ENCODE results near the gene PSMD8. TPM values are rescaled to one million over a fixed set of nuclear protein-coding genes. Genes with fewer than 3 reads are reported as not detected.

Gene PSMD8
- total RNA-seq, 1 experiment from 2014 or later, result 367 TPM

DNA sequence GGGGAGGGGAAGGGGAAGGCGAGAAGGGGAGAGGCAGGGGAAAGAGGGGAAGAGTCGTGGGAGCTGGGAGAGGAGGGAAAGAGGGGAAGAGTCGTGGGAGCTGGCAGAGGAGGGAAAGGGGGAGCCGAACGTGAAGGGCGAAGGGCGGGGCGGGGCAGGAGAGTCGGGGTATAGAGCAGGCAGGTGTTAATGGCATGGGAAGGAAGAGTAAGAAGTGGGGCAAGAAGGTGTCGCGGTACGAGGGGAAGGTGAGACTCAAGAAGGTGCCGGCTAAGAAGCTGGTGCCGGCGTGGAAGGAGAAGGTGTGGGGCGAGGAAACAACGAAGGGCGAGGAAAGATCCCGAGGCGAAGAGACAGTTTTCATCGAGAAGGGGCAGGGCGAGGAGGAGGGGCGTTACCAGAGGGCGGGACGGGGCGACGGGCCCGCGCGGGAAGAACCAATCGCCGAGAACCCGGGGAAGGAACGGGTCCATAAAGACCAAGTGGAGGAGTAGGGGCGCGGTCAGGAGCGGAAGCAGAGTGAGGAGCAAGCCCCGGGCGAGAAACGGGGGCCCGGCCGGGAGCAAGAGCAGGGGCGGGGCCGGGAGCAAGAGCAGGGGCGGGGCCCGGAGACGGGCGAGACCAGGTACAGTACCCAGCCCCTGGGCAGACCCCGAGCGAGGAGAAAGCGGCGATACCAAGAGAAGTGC lies 38.3 kb upstream of the PSMD8 start:
- Histone ChIP-seq H3K4me3 (ENCODE audit: low read length) (peak overlapping the region; percentile 91), H3K27me3 (ENCODE audit: low read length) (no peaks in the 10 kb centered on the region), H3F3A (ENCODE audit: low read length, unreplicated experiment) (no peaks in the 10 kb centered on the region), H4K20me1 (ENCODE audit: low read length) (no peaks in the 10 kb centered on the region), H3K4me2 (ENCODE audit: low read length) (peak overlapping the region; percentile 98), H3K9ac (ENCODE audit: low read length) (peak overlapping the region; percentile 72), H3K4me1 (ENCODE audit: insufficient read depth, low read length) (peaks cover 4% of the 10 kb centered on the region; the same call in 1 of the 2 replicates), H3K36me3 (ENCODE audit: low read depth, low read length) (no peaks in the 10 kb centered on the region), H2AFZ (ENCODE audit: low read length) (peak overlapping the region; percentile 96), H3K27ac (ENCODE audit: low read length) (peak overlapping the region; percentile 64), H3K79me2 (ENCODE audit: low read length) (no peaks in the 10 kb centered on the region), H3K9me2 (replicated peaks; ENCODE audit: low read length) (no peaks in the 10 kb centered on the region), H3K9me3 (ENCODE audit: low read length) (no peaks in the 10 kb centered on the region)
- TF ChIP-seq EZH2 (IDR thresholded peaks at IDR 0.05; ENCODE audit: low read length, unreplicated experiment) (no peak), EZH2phosphoT487 (IDR thresholded peaks at IDR 0.05; ENCODE audit: borderline replicate concordance, low read length) (no peak)
- TF ChIP-seq, protein P1, sequence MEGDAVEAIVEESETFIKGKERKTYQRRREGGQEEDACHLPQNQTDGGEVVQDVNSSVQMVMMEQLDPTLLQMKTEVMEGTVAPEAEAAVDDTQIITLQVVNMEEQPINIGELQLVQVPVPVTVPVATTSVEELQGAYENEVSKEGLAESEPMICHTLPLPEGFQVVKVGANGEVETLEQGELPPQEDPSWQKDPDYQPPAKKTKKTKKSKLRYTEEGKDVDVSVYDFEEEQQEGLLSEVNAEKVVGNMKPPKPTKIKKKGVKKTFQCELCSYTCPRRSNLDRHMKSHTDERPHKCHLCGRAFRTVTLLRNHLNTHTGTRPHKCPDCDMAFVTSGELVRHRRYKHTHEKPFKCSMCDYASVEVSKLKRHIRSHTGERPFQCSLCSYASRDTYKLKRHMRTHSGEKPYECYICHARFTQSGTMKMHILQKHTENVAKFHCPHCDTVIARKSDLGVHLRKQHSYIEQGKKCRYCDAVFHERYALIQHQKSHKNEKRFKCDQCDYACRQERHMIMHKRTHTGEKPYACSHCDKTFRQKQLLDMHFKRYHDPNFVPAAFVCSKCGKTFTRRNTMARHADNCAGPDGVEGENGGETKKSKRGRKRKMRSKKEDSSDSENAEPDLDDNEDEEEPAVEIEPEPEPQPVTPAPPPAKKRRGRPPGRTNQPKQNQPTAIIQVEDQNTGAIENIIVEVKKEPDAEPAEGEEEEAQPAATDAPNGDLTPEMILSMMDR (conservative IDR thresholded peaks at IDR 0.05; ENCODE audit: low read depth, low read length), result no peak
- DNase-seq, result peak; percentile 93
- POLR2A ChIA-PET (ENCODE audit: unreplicated experiment), result no interaction called here
- intact Hi-C loops (cut with micrococcal nuclease), result loop anchor here (1.0 to 5.0 kb wide), 4 partner anchors 31 to 93 kb away; partner anchors contain the start of genes C19orf33, GGN, PSMD8 and SPRED3
- BruUV-seq (replicated peaks), result no TSS peak
- peak; percentile 75 for ATAC-seq
- CTCF ChIA-PET, result interaction anchor here (0.6 to 0.7 kb wide), 4 partner anchors 48 to 528 kb away, joined by 3 to 8 read pairs (median 5); partner anchors contain the start of gene GGN

GRCh38 chr19:38336638-38337359 lies 37.6 kb upstream of the PSMD8 start:
- H3K79me2 ChIP-seq (ENCODE audit: low read length), result no peaks in the 10 kb centered on the region
- H3K9me3 ChIP-seq (ENCODE audit: low read length), result no peaks in the 10 kb centered on the region
- no peaks in the 10 kb centered on the region for H3K9me2 ChIP-seq (replicated peaks; ENCODE audit: low read length)
- TF ChIP-seq EZH2phosphoT487 (IDR thresholded peaks at IDR 0.05; ENCODE audit: borderline replicate concordance, low read length) (no peak), EZH2 (IDR thresholded peaks at IDR 0.05; ENCODE audit: low read length, unreplicated experiment) (no peak)
- TF ChIP-seq, protein P1 (conservative IDR thresholded peaks at IDR 0.05; ENCODE audit: low read depth, low read length), result no peak
- POLR2A ChIA-PET (ENCODE audit: unreplicated experiment), result interaction anchor here (0.6 kb wide), 1 partner anchor 353 kb away, joined by 3 read pairs; no protein-coding TSS in a partner anchor
- H2AFZ ChIP-seq (ENCODE audit: low read length), result peak overlapping the region; percentile 96
- peak overlapping the region; percentile 91 for H3K4me3 ChIP-seq (ENCODE audit: low read length)
- no peaks in the 10 kb centered on the region for H3K36me3 ChIP-seq (ENCODE audit: low read depth, low read length)
- DNase-seq (peak; percentile 91), ATAC-seq (peak; percentile 65)
- H3K9ac ChIP-seq (ENCODE audit: low read length), result peak overlapping the region; percentile 72
- no peaks in the 10 kb centered on the region for H4K20me1 ChIP-seq (ENCODE audit: low read length)
- H3K27me3 ChIP-seq (ENCODE audit: low read length), result no peaks in the 10 kb centered on the region
- CTCF ChIA-PET, result interaction anchor here (0.8 kb wide), 1 partner anchor 37 kb away, joined by 3 read pairs; the partner anchor contains the start of gene PSMD8
- peak overlapping the region; percentile 64 for H3K27ac ChIP-seq (ENCODE audit: low read length)
- H3F3A ChIP-seq (ENCODE audit: low read length, unreplicated experiment), result no peaks in the 10 kb centered on the region
- no TSS peak for BruUV-seq (replicated peaks)
- H3K4me1 ChIP-seq (ENCODE audit: insufficient read depth, low read length), result peaks cover 4% of the 10 kb centered on the region; the same call in 1 of the 2 replicates
- peak overlapping the region; percentile 98 for H3K4me2 ChIP-seq (ENCODE audit: low read length)
- intact Hi-C loops (cut with micrococcal nuclease), result loop anchor here (5.0 kb wide), 1 partner anchor 51 kb away; the partner anchor contains the start of genes GGN and SPRED3

All from PC-3 (cell line).